AG04450 (cell line): ENCODE results near the gene NEDD8. TPM values are rescaled to one million over a fixed set of nuclear protein-coding genes. Genes with fewer than 3 reads are reported as not detected.

Source experiments
- CTCF ChIA-PET: fragments of 300-600, 350-600 bp; formaldehyde crosslinking; extraction: SDS; loops from one replicate; lab custom pipeline; 2022; ENCODE audit warnings: antibody characterized with exemption, inconsistent platforms; lab: Charles Lee
- POLR2A ChIA-PET: fragments of 350-600 bp; formaldehyde crosslinking; extraction: SDS; loops from one replicate; lab custom pipeline; 2021; ENCODE audit warnings: antibody characterized with exemption, inconsistent platforms; lab: Yijun Ruan, JAX
- DNase-seq: peaks from one replicate; pipeline ENCODE4 v3.0.0-alpha.2; 2011; ENCODE audit warnings: low read depth, low spot score
- H3K27ac ChIP-seq: one replicate; pipeline ENCODE4 v1.5.1; 2012; ENCODE audit warnings: low read depth, low read length, control low read depth
- H3K27me3 ChIP-seq: one replicate; pipeline ENCODE4 v1.6.0; 2012; ENCODE audit warnings: low read length; ENCODE audit not compliant: control insufficient read depth, insufficient read depth
- H3K4me3 ChIP-seq: 2 replicates; pipeline ENCODE4 v1.5.1; 2011; ENCODE audit warnings: mild to moderate bottlenecking, low read depth, low read length, control low read depth
- H3K9me3 ChIP-seq: 2 replicates; pipeline ENCODE4 v1.5.1; 2012; ENCODE audit warnings: low read length; ENCODE audit not compliant: control insufficient read depth, insufficient read depth
- CTCF ChIP-seq: IDR thresholded peaks from 2 replicates; pipeline ENCODE4 v1.5.1; 2011; ENCODE audit warnings: low read depth, low read length, control low read depth, inconsistent platforms
- polyA plus RNA-seq: library from polyadenylated mRNA; depleted of rRNA; stranded (reverse); fragments of >200 nt; gene quantifications from 2 replicates; pipeline ENCODE4 v1.2.3, GENCODE V29; 2011

Gene NEDD8
- polyA plus RNA-seq, 1 experiment: 363 TPM

GRCh38 chr14:24194873-24195185, 37.3 kb downstream of the NEDD8 start:
- peak overlapping the region; percentile 87 for H3K4me3 ChIP-seq
- TF ChIP-seq CTCF: no peak
- no peak for DNase-seq
- POLR2A ChIA-PET: interaction anchor here (0.6 to 1.3 kb wide), 5 partner anchors 19 to 105 kb away, joined by 3 to 12 read pairs (median 3); partner anchors contain the start of genes CHMP4A and EMC9
- CTCF ChIA-PET: interaction anchor here (0.8 to 3.5 kb wide), 4 partner anchors 34 to 138 kb away, joined by 4 to 24 read pairs (median 4); partner anchors contain the start of genes IRF9 and TINF2
- H3K9me3 ChIP-seq: no peaks in the 10 kb centered on the region; the same call in 1 of the 2 replicates
- H3K27ac ChIP-seq: peak overlapping the region; percentile 94
- H3K27me3 ChIP-seq: no peaks in the 10 kb centered on the region

GRCh38 chr14:24194186-24194872, 37.8 kb downstream of the NEDD8 start:
- no peak for TF ChIP-seq CTCF
- Histone ChIP-seq H3K4me3 (peak overlapping the region; percentile 87), H3K27me3 (no peaks in the 10 kb centered on the region), H3K9me3 (no peaks in the 10 kb centered on the region; the same call in 1 of the 2 replicates), H3K27ac (no peak overlapping the region)
- no peak for DNase-seq
- ChIA-PET POLR2A (no interaction called here), CTCF (interaction anchor here (0.8 to 3.5 kb wide), 4 partner anchors 33 to 139 kb away, joined by 4 to 24 read pairs (median 4); partner anchors contain the start of genes IRF9 and TINF2)

GRCh38 chr14:24192933-24193332, 39.2 kb downstream of the NEDD8 start:
- H3K27me3 ChIP-seq: no peaks in the 10 kb centered on the region
- DNase-seq: no peak
- no peaks in the 10 kb centered on the region; the same call in 1 of the 2 replicates for H3K9me3 ChIP-seq
- ChIA-PET CTCF (no interaction called here), POLR2A (no interaction called here)
- no peak overlapping the region for H3K27ac ChIP-seq
- no peak for TF ChIP-seq CTCF
- H3K4me3 ChIP-seq: no peak overlapping the region

GRCh38 chr14:24190416-24190815, 41.8 kb downstream of the NEDD8 start:
- no peaks in the 10 kb centered on the region for H3K27me3 ChIP-seq
- TF ChIP-seq CTCF: no peak
- no peaks in the 10 kb centered on the region; the same call in 1 of the 2 replicates for H3K9me3 ChIP-seq
- no peak for DNase-seq
- H3K27ac ChIP-seq: no peak overlapping the region
- ChIA-PET POLR2A (no interaction called here), CTCF (interaction anchor here (0.9 to 1.1 kb wide), 2 partner anchors 29 to 53 kb away, joined by 3 read pairs; partner anchors contain the start of gene IRF9)
- no peak overlapping the region for H3K4me3 ChIP-seq

- H3K9me3 ChIP-seq: no peaks in the 10 kb centered on the region; the same call in 1 of the 2 replicates
- CTCF ChIA-PET: interaction anchor here (0.9 to 1.0 kb wide), 2 partner anchors 54 to 81 kb away, joined by 3 read pairs; no protein-coding TSS in a partner anchor
- no peaks in the 10 kb centered on the region for H3K27me3 ChIP-seq
- TF ChIP-seq CTCF: no peak
- POLR2A ChIA-PET: interaction anchor here (1.5 kb wide), 1 partner anchor 24 kb away, joined by 9 read pairs; the partner anchor contains the start of gene CHMP4A
- peak overlapping the region; percentile 47 for H3K27ac ChIP-seq
- H3K4me3 ChIP-seq: no peak overlapping the region
- DNase-seq: no peak
Observed at GRCh38 chr14:24189460-24189859, 42.7 kb downstream of the NEDD8 start.
